Heart left ventricle (tissue), 16 donors: ENCODE results near the gene KCNS3. TPM values are rescaled to one million over a fixed set of nuclear protein-coding genes. Genes with fewer than 3 reads are reported as not detected.

Experiments
- ATAC-seq, 4 donors: fragments of 200-7000 bp; cut with Tn5 transposase; one replicate each; pipeline ENCODE4 v1.9.1; 2020 to 2022; ENCODE audit warnings: moderate library complexity in 4 of 4, mild to moderate bottlenecking in 3 of 4, moderate number of reproducible peaks in 1 of 4
- DNase-seq, 5 donors: peaks; one replicate each; pipeline ENCODE4 v3.0.0-alpha.2; 2020
- H3K27ac ChIP-seq, 12 donors: fragments of 200-600 bp; sonication (generic) in 4 of 12; one replicate each; pipeline versions ENCODE4 v1.5.0 to v1.8.0; 2016 to 2022; ENCODE audit warnings: mild to moderate bottlenecking in 2 of 12
- H3K27me3 ChIP-seq, 9 donors: fragments of 200-600 bp; sonication (generic) in 2 of 9; one replicate each; pipeline versions ENCODE4 v1.5.1 to v1.8.0; 2016 to 2022; ENCODE audit warnings: mild to moderate bottlenecking in 3 of 9
- H3K36me3 ChIP-seq, 9 donors: fragments of 200-600 bp; sonication (generic) in 2 of 9; one replicate each; pipeline versions ENCODE4 v1.5.0 to v1.8.0; 2018 to 2022; ENCODE audit warnings: mild to moderate bottlenecking in 2 of 9
- H3K4me1 ChIP-seq, 12 donors: fragments of 200-600 bp; sonication (generic) in 4 of 12; one replicate each; pipeline versions ENCODE4 v1.5.0 to v1.8.0; 2016 to 2022; ENCODE audit warnings: mild to moderate bottlenecking in 3 of 12
- H3K4me3 ChIP-seq, 12 donors: fragments of 200-600 bp; sonication (generic) in 4 of 12; one replicate each; pipeline versions ENCODE4 v1.5.0 to v1.8.0; 2017 to 2022; ENCODE audit warnings: mild to moderate bottlenecking in 9 of 12, moderate library complexity in 4 of 12
- H3K9me3 ChIP-seq, 12 donors: fragments of 200-600 bp; sonication (generic) in 4 of 12; one replicate each; pipeline versions ENCODE4 v1.5.0 to v1.8.0; 2016 to 2022; ENCODE audit warnings: mild to moderate bottlenecking in 1 of 12
- CTCF ChIP-seq, 12 donors: fragments of 200-600 bp; sonication (generic) in 4 of 12; IDR thresholded peaks; one replicate each; pipeline versions ENCODE4 v1.5.0 to v1.8.0; 2018 to 2022; ENCODE audit warnings: antibody characterized with exemption in 12 of 12, mild to moderate bottlenecking in 5 of 12
- POLR2A ChIP-seq, 2 donors: fragments of 450-650 bp; IDR thresholded peaks; one replicate each; pipeline ENCODE4 v1.6.1; 2017; ENCODE audit warnings: antibody characterized with exemption in 2 of 2, mild to moderate bottlenecking in 2 of 2, moderate library complexity in 2 of 2
- WGBS, 4 donors: extraction: QIAGEN DNeasy Blood & Tissue Kit in 2 of 4; methylation state at CpG; one replicate each; pipeline versions ENCODE4 v1.1.5 to v1.1.7; 2013 to 2018; 5-methylcytosine and 5-hydroxymethylcytosine counted together
- intact Hi-C, 10 donors: fragments of 100-400 bp; cut with DNase I; formaldehyde crosslinking; loops; one replicate each; pipeline versions ENCODE4 v1.11.1 to v1.14.2; 2022
- polyA plus RNA-seq, 2 donors: library from polyadenylated mRNA; stranded (reverse); fragments of 200-250 nt; gene quantifications; one replicate each; pipeline ENCODE4 v1.2.3, GENCODE V29; 2013
- total RNA-seq, 9 donors: library from RNA; depleted of rRNA in 2 of 9; stranded (reverse); fragments of >200 nt in 2 of 9; fragmentation: NEBNext Ultra II Directional in 3 of 9; extraction: Animal tissue kit (Norgen Biotek cat#: 25700) in 3 of 9; gene quantifications; one replicate each; pipeline versions ENCODE4 v1.1.0 to v1.2.4, GENCODE V29; 2016 to 2023
- donor health status: ischemic (EF 13 %, LVEDD 7.1; RV severe dilation, severe dysfunction).
- donor health status: healthy with polysubstance abuse.
- donor health status: DM: no; HTN: yes; CAD: no.
- donor health status: DM: no; HTN: no; CAD: no.
- donor health status: ischemic (EF 25% LVEDD 6.9; RV normal size, moderate dysfunction).
- donor health status: ischemic (EF 25% LVEDD 5.7; RV mildly dilated, moderate dysfunction).
- donor health status: healthy.
- donor health status: DM: yes; HTN: yes; CAD: no.
- donor health status: ischemic (EF 35%, LVEDD 5.7; RV mildly dilated, moderate dysfunction).
- donor health status: nonischemic (EF 11% LVEDD 7.7; RV severe dilation, severe dysfunction).
- donor health status: DM: yes; HTN: yes; CAD: no.
- donor health status: PGD.
- donor health status: ischemic (EF 29% LVEDD 5.4; RV normal size, mild dysfunction).
- donor health status: nonischemic (EF 23%, LVEDD 6.1; RV moderate dilation, normal function).

Gene KCNS3
- total and polyA plus RNA-seq, 11 donors, result 1.0 to 9.9 (median 2.5) TPM

- H3K4me3 ChIP-seq, result no peak overlapping the region
- H3K27me3 ChIP-seq, result no peaks in the 10 kb centered on the region
- WGBS, 4 donors, result 37 to 50% (median 40%) methylated on average over 3 of the region's 3 CpGs
- H3K27ac ChIP-seq, result no peak overlapping the region
- intact Hi-C loops, result no loop called here
- ATAC-seq (no peak), DNase-seq (no peak)
- H3K4me1 ChIP-seq, result no peaks in the 10 kb centered on the region
- no peaks in the 10 kb centered on the region for H3K36me3 ChIP-seq
- TF ChIP-seq CTCF (IDR thresholded peaks at IDR 0.05), result no peak
- TF ChIP-seq POLR2A (IDR thresholded peaks at IDR 0.05), result no peak
- H3K9me3 ChIP-seq, result no peaks in the 10 kb centered on the region
These were observed 80.9 kb downstream of the KCNS3 start for GRCh38 chr2:17959356-17959755.

- DNase-seq, result no peak
- Histone ChIP-seq H3K4me1 (no peaks in the 10 kb centered on the region), H3K4me3 (no peak overlapping the region), H3K36me3 (no peaks in the 10 kb centered on the region), H3K27me3 (no peaks in the 10 kb centered on the region), H3K9me3 (no peaks in the 10 kb centered on the region), H3K27ac (no peak overlapping the region)
- ATAC-seq, result no peak
- TF ChIP-seq CTCF (IDR thresholded peaks at IDR 0.05) (no peak), POLR2A (IDR thresholded peaks at IDR 0.05) (no peak)
- WGBS, 4 donors, result 74 to 78% (median 78%) methylated on average over 5 of the region's 5 CpGs
- intact Hi-C loops, result no loop called here
These were observed 81.4 kb downstream of the KCNS3 start for GRCh38 chr2:17959833-17960232.

GRCh38 chr2:17960925-17961324 is 82.5 kb downstream of the KCNS3 start:
- DNase-seq, result no peak
- Histone ChIP-seq H3K9me3 (no peaks in the 10 kb centered on the region), H3K27me3 (no peaks in the 10 kb centered on the region), H3K4me3 (no peak overlapping the region), H3K36me3 (no peaks in the 10 kb centered on the region), H3K4me1 (no peaks in the 10 kb centered on the region), H3K27ac (no peak overlapping the region)
- no peak for ATAC-seq
- intact Hi-C loops, result no loop called here
- TF ChIP-seq CTCF (IDR thresholded peaks at IDR 0.05), result no peak
- 74 to 80% (median 77%) methylated on average over 6 of the region's 6 CpGs for WGBS, 4 donors

- DNase-seq, result no peak
- 95 to 97% (median 96%) methylated on average over 2 of the region's 2 CpGs for WGBS, 4 donors
- intact Hi-C loops, result no loop called here
- no peaks in the 10 kb centered on the region for H3K4me1 ChIP-seq
- H3K4me3 ChIP-seq, result no peak overlapping the region
- H3K27ac ChIP-seq, result no peak overlapping the region
- no peaks in the 10 kb centered on the region for H3K27me3 ChIP-seq
- H3K9me3 ChIP-seq, result no peaks in the 10 kb centered on the region
- TF ChIP-seq POLR2A (IDR thresholded peaks at IDR 0.05) (no peak), CTCF (IDR thresholded peaks at IDR 0.05) (no peak)
- no peaks in the 10 kb centered on the region for H3K36me3 ChIP-seq
- ATAC-seq, result no peak
These were observed 83.3 kb downstream of the KCNS3 start for GRCh38 chr2:17961789-17962188.
